Chondrocyte (in vitro differentiated cells): ENCODE measurements around the gene E2F1. TPM values are rescaled to one million over a fixed set of nuclear protein-coding genes. Genes with fewer than 3 reads are reported as not detected.

ENCODE experiments used
- DNase-seq: peaks from one replicate; pipeline ENCODE4 v3.0.0; 2021; ENCODE audit warnings: mixed read lengths, low spot score
- H3K27ac Mint-ChIP-seq: one replicate; pipeline ENCODE4 v1.8.0; 2021; ENCODE audit warnings: mild to moderate bottlenecking, moderate library complexity, mixed read lengths; ENCODE audit not compliant: unreplicated experiment
- H3K27me3 Mint-ChIP-seq: 2 replicates; pipeline ENCODE4 v1.8.0; 2021; ENCODE audit warnings: low read depth, mixed read lengths
- H3K36me3 Mint-ChIP-seq: 2 replicates; pipeline ENCODE4 v1.8.0; 2021; ENCODE audit warnings: low read depth, mixed read lengths
- H3K4me1 Mint-ChIP-seq: 2 replicates; pipeline ENCODE4 v1.8.0; 2021; ENCODE audit warnings: low read depth, mild to moderate bottlenecking, mixed read lengths
- H3K4me3 Mint-ChIP-seq: one replicate; pipeline ENCODE4 v1.8.0; 2021; ENCODE audit warnings: mild to moderate bottlenecking, moderate library complexity, mixed read lengths; ENCODE audit not compliant: unreplicated experiment
- H3K9me3 Mint-ChIP-seq: 2 replicates; pipeline ENCODE4 v1.8.0; 2021; ENCODE audit warnings: low read depth, mixed read lengths
- total RNA-seq: library from RNA; stranded (reverse); gene quantifications from 3 replicates; pipeline ENCODE4 v1.2.1, GENCODE V29; 2021
- TF ChIP-seq, protein P1 (sequence below): fragments of 200-600 bp; sonication (generic); IDR thresholded peaks from 2 replicates; pipeline ENCODE4 v1.5.0; 2021; ENCODE audit warnings: antibody characterized with exemption, mild to moderate bottlenecking, moderate library complexity

Gene E2F1
- total RNA-seq, 1 donor from 2014 or later = 7.6 TPM

DNA sequence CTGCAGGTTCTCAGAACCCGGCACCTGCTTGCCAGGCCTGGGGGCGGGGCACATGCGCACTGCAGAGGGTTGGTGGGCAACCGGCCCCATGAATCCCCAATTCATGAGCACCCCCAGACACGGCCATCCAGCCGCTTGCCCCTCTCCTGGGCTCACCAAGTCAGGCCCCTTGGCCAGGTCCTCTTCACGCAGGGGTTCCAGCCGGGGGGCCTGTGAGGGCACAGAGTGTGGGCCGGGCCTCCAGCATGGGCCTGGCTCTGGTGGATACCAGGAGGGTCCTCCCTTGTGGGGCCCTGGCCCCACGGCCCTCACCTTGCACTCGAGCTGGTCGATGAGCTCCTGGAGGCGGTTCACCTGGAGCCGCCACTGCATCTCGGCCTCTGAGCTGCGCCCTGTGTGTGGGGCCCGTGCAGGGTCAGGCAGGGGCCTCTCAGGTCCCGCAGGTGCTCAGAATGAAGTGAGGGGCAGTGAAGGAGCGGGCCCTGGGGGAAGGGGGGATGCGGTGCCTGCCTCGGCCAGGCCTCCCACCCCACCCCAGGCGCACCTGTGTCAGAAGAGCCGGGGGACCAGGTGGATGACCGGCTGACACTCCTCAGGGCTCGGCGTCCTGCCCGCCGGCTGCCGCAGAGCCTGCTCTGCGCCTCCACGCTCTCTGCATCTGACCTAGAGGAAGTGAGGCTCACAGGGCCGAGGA is 26.7 kb downstream of the E2F1 start:
- TF ChIP-seq, protein P1, sequence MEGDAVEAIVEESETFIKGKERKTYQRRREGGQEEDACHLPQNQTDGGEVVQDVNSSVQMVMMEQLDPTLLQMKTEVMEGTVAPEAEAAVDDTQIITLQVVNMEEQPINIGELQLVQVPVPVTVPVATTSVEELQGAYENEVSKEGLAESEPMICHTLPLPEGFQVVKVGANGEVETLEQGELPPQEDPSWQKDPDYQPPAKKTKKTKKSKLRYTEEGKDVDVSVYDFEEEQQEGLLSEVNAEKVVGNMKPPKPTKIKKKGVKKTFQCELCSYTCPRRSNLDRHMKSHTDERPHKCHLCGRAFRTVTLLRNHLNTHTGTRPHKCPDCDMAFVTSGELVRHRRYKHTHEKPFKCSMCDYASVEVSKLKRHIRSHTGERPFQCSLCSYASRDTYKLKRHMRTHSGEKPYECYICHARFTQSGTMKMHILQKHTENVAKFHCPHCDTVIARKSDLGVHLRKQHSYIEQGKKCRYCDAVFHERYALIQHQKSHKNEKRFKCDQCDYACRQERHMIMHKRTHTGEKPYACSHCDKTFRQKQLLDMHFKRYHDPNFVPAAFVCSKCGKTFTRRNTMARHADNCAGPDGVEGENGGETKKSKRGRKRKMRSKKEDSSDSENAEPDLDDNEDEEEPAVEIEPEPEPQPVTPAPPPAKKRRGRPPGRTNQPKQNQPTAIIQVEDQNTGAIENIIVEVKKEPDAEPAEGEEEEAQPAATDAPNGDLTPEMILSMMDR = no peak
- H3K4me1 Mint-ChIP-seq = peaks cover 14% of the 10 kb centered on the region
- H3K4me3 Mint-ChIP-seq = no peak overlapping the region
- H3K27me3 Mint-ChIP-seq = no peaks in the 10 kb centered on the region
- H3K9me3 Mint-ChIP-seq = no peaks in the 10 kb centered on the region
- H3K36me3 Mint-ChIP-seq = peaks cover 6% of the 10 kb centered on the region
- DNase-seq = no peak
- H3K27ac Mint-ChIP-seq = no peak overlapping the region

DNA sequence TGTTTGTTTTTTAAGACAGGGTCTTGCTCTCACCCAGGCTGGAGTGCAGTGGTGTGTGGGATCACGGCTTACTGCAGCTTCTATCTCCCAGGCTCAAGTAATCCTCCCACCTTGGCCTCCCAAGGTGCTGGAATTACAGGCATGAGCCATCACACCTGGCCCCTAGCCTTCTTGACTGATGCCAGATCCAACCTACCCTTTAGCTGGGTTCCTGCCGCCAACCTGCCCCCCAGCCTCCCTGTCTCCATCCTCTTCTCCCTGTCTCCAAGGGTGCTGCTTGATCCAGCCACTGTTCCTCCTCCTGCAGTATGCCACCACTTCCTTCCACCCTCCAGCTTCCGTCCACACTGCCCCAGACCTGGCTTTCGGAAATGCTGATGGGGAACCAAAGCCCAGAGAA is 27.3 kb downstream of the E2F1 start:
- Mint-ChIP-seq H3K4me3 (no peak overlapping the region), H3K36me3 (peaks cover 6% of the 10 kb centered on the region), H3K27ac (no peak overlapping the region), H3K27me3 (no peaks in the 10 kb centered on the region), H3K4me1 (peaks cover 8% of the 10 kb centered on the region), H3K9me3 (no peaks in the 10 kb centered on the region)
- DNase-seq = no peak
- TF ChIP-seq, protein P1 = no peak

DNA sequence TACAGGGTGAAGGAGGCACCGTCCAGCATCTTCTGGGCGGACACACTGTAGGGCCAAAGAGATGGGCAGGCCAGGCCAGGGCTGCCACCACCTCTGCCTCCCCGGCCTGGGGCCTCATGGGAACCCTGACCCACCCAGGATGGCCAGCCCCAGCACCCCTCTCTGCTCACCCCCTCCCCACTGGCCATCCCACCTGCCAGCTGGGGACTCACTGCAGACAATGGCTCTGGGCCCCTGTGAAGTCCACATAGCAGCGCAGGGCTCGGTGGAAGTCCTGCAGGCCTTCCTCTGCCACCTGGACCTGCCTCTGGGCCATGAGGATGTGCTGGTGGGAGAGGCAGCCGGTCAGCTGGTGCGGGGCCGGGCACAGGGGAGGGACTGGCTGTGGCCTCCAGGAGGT is 27.7 kb downstream of the E2F1 start:
- Mint-ChIP-seq H3K4me1 (peaks cover 7% of the 10 kb centered on the region), H3K27ac (no peak overlapping the region), H3K9me3 (no peaks in the 10 kb centered on the region), H3K36me3 (peaks cover 6% of the 10 kb centered on the region), H3K4me3 (no peak overlapping the region), H3K27me3 (no peaks in the 10 kb centered on the region)
- TF ChIP-seq, protein P1 = no peak
- DNase-seq = no peak

DNA sequence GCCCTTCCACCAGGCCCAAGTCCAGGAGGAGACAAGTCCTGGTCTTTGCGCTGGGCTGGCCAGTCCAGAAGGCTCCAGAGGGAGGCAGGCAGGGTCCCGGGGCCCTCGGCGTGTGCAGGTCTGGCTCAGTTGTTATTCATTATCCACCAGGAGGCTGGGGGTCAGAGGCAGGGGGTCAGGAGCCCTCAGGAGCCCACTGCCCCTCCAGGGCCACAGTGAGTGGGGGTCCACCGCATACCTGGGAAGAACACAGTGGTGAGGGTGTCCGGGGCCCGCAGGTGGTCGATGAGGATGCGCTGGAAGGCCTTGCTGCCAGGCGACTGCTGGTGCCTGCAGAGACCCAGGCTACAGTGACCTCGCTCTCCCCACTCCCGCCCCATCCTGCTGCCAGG is 28.5 kb downstream of the E2F1 start:
- Mint-ChIP-seq H3K27me3 (no peaks in the 10 kb centered on the region), H3K36me3 (peaks cover 6% of the 10 kb centered on the region), H3K4me3 (no peak overlapping the region), H3K4me1 (peaks cover 5% of the 10 kb centered on the region), H3K27ac (no peak overlapping the region), H3K9me3 (no peaks in the 10 kb centered on the region)
- no peak for DNase-seq
- TF ChIP-seq, protein P1 = no peak

DNA sequence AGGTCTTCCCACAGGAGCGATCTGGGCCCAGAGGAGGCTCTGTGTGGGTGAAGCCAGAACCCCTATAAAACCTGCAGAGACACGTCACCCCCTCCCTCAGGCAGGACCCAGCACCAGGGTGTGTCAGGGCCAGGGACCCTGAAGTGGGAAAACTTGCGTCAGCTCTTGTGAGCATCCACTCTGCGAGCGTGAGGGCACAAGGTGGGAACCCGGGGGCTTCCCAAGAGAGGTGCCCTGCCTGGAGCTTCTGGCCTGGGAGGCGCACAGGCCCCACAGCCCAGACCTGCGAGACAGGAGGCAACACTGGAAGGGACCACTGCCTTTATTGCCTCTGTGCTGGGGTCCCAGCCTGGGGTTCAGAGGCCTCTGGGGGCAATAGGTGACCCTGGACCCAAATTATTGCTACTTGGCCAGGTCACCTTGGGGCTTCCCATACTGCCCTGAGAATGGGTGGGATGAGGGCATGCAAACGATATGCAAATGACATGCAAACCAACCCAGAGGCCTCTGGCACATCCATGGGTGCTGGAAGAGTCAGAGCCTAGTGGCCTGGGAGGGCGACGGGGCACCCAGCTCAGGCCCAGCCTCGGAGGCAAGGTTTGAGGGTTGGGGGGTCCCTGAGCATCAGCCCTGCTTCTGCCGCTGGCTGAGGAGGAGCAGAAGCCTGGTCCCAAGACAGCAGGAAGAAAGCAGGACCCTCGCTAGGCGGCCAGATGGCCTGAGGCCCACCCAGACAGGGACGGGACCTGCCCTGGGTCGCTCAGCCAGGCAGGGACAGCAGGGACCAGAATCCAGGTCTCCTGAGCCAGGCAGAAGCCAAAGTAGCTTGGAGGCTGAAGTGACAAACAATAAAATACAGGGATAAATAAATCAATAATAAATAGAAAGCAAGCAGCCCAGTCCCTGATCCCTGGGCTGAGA is 29.1 kb downstream of the E2F1 start:
- Mint-ChIP-seq H3K4me3 (no peak overlapping the region), H3K9me3 (no peaks in the 10 kb centered on the region), H3K4me1 (peaks cover 3% of the 10 kb centered on the region), H3K27me3 (no peaks in the 10 kb centered on the region), H3K27ac (no peak overlapping the region), H3K36me3 (peaks cover 6% of the 10 kb centered on the region)
- TF ChIP-seq, protein P1 = no peak
- no peak for DNase-seq
